OCI-LY7 (cell line): ENCODE results near the gene RALB.

ENCODE experiments used
- CTCF ChIP-seq: fragments of 200-600 bp; sonication (generic); conservative IDR thresholded peaks from 2 replicates; pipeline ENCODE4 v1.5.1; 2014; ENCODE audit warnings: mild to moderate bottlenecking, antibody characterized with exemption, low read length, moderate library complexity, mixed read lengths
- EZH2phosphoT487 ChIP-seq: fragments of 200-600 bp; sonication (generic); IDR thresholded peaks from 2 replicates; pipeline ENCODE4 v1.6.1; 2018; ENCODE audit warnings: low read depth, borderline replicate concordance, mild to moderate bottlenecking, mixed run types, antibody characterized with exemption, low read length, moderate library complexity, mixed read lengths

DNA sequence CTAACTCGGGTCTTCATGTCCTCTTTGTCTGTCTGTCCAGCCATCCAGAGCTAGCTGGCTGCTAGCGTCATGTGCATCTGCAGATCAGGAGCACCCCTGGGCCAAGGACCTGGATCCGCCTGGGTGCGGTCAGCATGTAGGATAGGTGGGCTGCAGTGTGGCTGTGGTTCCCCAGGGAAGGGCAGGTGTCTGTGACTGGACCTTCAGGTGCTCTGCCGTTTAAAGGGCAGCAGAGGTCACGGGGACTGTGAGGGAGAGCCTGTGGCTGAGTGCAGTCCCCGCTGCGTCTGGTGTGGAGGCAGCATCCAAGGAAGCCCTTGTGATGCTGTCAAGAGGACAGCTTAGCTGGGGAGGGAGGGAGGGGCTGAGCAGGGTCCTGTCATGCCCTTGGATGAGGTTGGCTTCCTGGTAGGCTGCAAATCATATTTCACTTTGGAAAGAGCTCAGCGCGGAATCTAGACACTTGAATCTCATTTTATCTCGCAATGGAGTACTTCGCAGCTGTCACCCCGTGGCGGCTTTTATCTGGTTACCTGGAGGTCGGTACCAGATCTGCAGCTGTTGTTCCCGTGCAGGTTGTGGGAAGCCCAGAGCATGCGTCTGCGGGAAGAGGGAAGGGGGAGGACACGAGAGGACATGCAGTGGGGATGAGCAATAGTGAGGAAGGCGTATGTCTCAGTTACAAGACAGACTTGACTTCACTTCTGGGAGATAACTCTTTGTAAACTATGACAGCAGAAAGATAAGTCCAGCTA lies 5.9 kb upstream of the RALB start:
- no peak for TF ChIP-seq CTCF
- TF ChIP-seq EZH2phosphoT487: no peak
